Gastroesophageal sphincter (tissue), 3 donors: ENCODE results near the gene VTCN1.

Source experiments
- CTCF ChIP-seq, 4 experiments: fragments of 200-600 bp in 2 of 4; fragments of 450-650 bp in 2 of 4; sonication (generic) in 1 of 4; IDR thresholded peaks; one replicate each; pipeline ENCODE4 v1.5.1; 2017 to 2019; ENCODE audit warnings: antibody characterized with exemption in 4 of 4, mild to moderate bottlenecking in 2 of 4, moderate library complexity in 2 of 4
- EP300 ChIP-seq: sonication (generic); formaldehyde crosslinking; IDR thresholded peaks from one replicate; pipeline ENCODE4 v1.6.1; 2017; ENCODE audit warnings: antibody characterized with exemption, mild to moderate bottlenecking
- POLR2A ChIP-seq, 2 donors: fragments of 450-650 bp; IDR thresholded peaks; one replicate each; pipeline ENCODE4 v1.6.1; 2017; ENCODE audit warnings: antibody characterized with exemption in 2 of 2, mild to moderate bottlenecking in 2 of 2, moderate library complexity in 1 of 2
- POLR2AphosphoS5 ChIP-seq: sonication (generic); formaldehyde crosslinking; IDR thresholded peaks from one replicate; pipeline ENCODE4 v1.6.1; 2017; ENCODE audit warnings: antibody characterized with exemption

- no peak for TF ChIP-seq POLR2AphosphoS5
- TF ChIP-seq CTCF (IDR thresholded peaks at IDR 0.05), result no peak
- TF ChIP-seq POLR2A (IDR thresholded peaks at IDR 0.05), result no peak
- no peak for TF ChIP-seq EP300
These were observed 5.2 kb upstream of the VTCN1 start for GRCh38 chr1:117215733-117216462.
